HEK293T (cell line): ENCODE results near the gene TMEM60.

ENCODE experiments used
- CTCF ChIA-PET: fragments of 350-600 bp; formaldehyde crosslinking; extraction: SDS; loops from one replicate; lab custom pipeline; 2021; ENCODE audit warnings: antibody characterized with exemption, inconsistent platforms; lab: Yijun Ruan, JAX
- POLR2A ChIA-PET: fragments of 350-600 bp; formaldehyde crosslinking; extraction: SDS; loops from one replicate; lab custom pipeline; 2020; ENCODE audit warnings: antibody characterized with exemption, inconsistent platforms; lab: Yijun Ruan, JAX
- DNase-seq: peaks from one replicate; pipeline ENCODE4 v3.0.0; 2012; ENCODE audit warnings: mixed read lengths; ENCODE audit errors: extremely low spot score
- ARNT ChIP-seq: fragments of 450-650 bp; IDR thresholded peaks from 2 replicates; pipeline ENCODE4 v1.6.1; 2017; ENCODE audit warnings: mild to moderate bottlenecking
- BHLHE40 ChIP-seq: fragments of 450-650 bp; IDR thresholded peaks from 2 replicates; pipeline ENCODE4 v1.6.1; 2016; ENCODE audit warnings: mild to moderate bottlenecking, moderate library complexity, borderline replicate concordance
- CTBP1 ChIP-seq: fragments of 450-650 bp; IDR thresholded peaks from 2 replicates; pipeline ENCODE4 v1.6.1; 2016; ENCODE audit warnings: borderline replicate concordance
- ELF4 ChIP-seq: fragments of 450-650 bp; IDR thresholded peaks from 2 replicates; pipeline ENCODE4 v1.6.1; 2017; ENCODE audit warnings: antibody characterized with exemption
- FOXA1 ChIP-seq: fragments of 450-650 bp; IDR thresholded peaks from 2 replicates; pipeline ENCODE4 v1.6.1; 2016; ENCODE audit warnings: mild to moderate bottlenecking
- FOXK2 ChIP-seq: fragments of 450-650 bp; IDR thresholded peaks from 2 replicates; pipeline ENCODE4 v1.6.1; 2016; ENCODE audit warnings: mild to moderate bottlenecking
- FOXM1 ChIP-seq: fragments of 450-650 bp; IDR thresholded peaks from 2 replicates; pipeline ENCODE4 v1.6.1; 2017; ENCODE audit warnings: mild to moderate bottlenecking, borderline replicate concordance
- HDGF ChIP-seq: fragments of 450-650 bp; IDR thresholded peaks from 2 replicates; pipeline ENCODE4 v1.6.1; 2017; ENCODE audit warnings: antibody characterized with exemption, borderline replicate concordance
- L3MBTL2 ChIP-seq: fragments of 450-650 bp; conservative IDR thresholded peaks from 2 replicates; pipeline ENCODE4 v1.6.1; 2016; ENCODE audit warnings: mild to moderate bottlenecking
- LEF1 ChIP-seq: fragments of 450-650 bp; IDR thresholded peaks from 2 replicates; pipeline ENCODE4 v1.6.1; 2017; ENCODE audit warnings: mild to moderate bottlenecking, borderline replicate concordance
- NFRKB ChIP-seq: fragments of 450-650 bp; IDR thresholded peaks from 2 replicates; pipeline ENCODE4 v1.6.1; 2016; ENCODE audit warnings: mild to moderate bottlenecking, moderate library complexity
- PKNOX1 ChIP-seq: fragments of 450-650 bp; IDR thresholded peaks from 2 replicates; pipeline ENCODE4 v1.6.1; 2016
- SP1 ChIP-seq: fragments of 450-650 bp; IDR thresholded peaks from 2 replicates; pipeline ENCODE4 v1.6.1; 2017
- SUZ12 ChIP-seq: fragments of 450-650 bp; IDR thresholded peaks from 2 replicates; pipeline ENCODE4 v1.6.1; 2016; ENCODE audit warnings: mild to moderate bottlenecking
- TARDBP ChIP-seq: fragments of 450-650 bp; IDR thresholded peaks from 2 replicates; pipeline ENCODE4 v1.6.1; 2016
- ZNF384 ChIP-seq: fragments of 450-650 bp; IDR thresholded peaks from 2 replicates; pipeline ENCODE4 v1.6.1; 2016

TMEM60 gene, protein sequence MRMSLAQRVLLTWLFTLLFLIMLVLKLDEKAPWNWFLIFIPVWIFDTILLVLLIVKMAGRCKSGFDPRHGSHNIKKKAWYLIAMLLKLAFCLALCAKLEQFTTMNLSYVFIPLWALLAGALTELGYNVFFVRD

GRCh38 chr7:77798394-77799077 lies at the start of gene TMEM60, which contains the start of gene PHTF2:
TMEM60 (minus strand) TSS chr7:77798434; CDS start chr7:77794373, 4,061 bp downstream.
PHTF2 (plus strand) TSS chr7:77798773.
- TF ChIP-seq PKNOX1 (peak; percentile 100), L3MBTL2 (peak; percentile 57), ARNT (no peak), CTBP1 (peak; percentile 21; the same call in 1 of the 2 replicates), SUZ12 (no peak), SP1 (peak; percentile 91)
- DNase-seq, result peak; percentile 92
- ChIA-PET CTCF (no interaction called here), POLR2A (interaction anchor here (0.8 to 1.7 kb wide), 6 partner anchors 10 to 125 kb away, joined by 3 to 8 read pairs (median 5); partner anchors contain the start of gene RSBN1L)

GRCh38 chr7:77846317-77847092 lies 48.3 kb upstream of the TMEM60 start:
- no peak for TF ChIP-seq PKNOX1
- TF ChIP-seq L3MBTL2, result no peak
- TF ChIP-seq LEF1, result no peak
- TF ChIP-seq FOXK2, result no peak
- no peak for TF ChIP-seq SUZ12
- TF ChIP-seq HDGF, result no peak
- TF ChIP-seq FOXA1, result no peak
- TF ChIP-seq NFRKB, result no peak
- no peak for TF ChIP-seq CTBP1
- no peak for TF ChIP-seq TARDBP
- no peak for TF ChIP-seq BHLHE40
- TF ChIP-seq ZNF384, result no peak
- ChIA-PET POLR2A (no interaction called here), CTCF (interaction anchor here (1.1 kb wide), 1 partner anchor 195 kb away, joined by 3 read pairs; no protein-coding TSS in a partner anchor)
- no peak for DNase-seq

DNA sequence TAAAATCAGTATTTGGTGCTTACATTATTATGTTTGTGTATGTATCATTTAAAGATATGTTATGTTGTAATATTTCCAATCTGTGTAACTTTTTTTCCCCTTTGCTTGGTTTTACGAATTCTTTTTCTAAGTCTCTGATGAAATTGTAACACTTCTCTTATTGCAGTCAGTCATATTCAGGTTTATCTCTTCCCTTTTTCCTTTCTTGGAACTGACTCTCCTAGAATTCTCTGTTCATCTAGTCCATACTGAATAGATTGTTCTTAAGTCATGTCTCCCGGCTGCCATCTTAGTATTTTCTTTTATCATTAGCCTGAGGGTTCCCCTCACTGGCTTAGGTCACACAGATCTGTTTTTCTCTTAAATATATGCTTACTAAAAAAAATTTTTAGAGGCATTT lies 45.0 kb upstream of the TMEM60 start:
- TF ChIP-seq ZNF384 (no peak), FOXA1 (no peak)
- POLR2A ChIA-PET, result no interaction called here
- CTCF ChIA-PET, result interaction anchor here (0.6 kb wide), 1 partner anchor 30 kb away, joined by 3 read pairs; no protein-coding TSS in a partner anchor
- DNase-seq, result no peak

GRCh38 chr7:77839919-77840318 lies 41.7 kb upstream of the TMEM60 start:
- TF ChIP-seq ELF4 (no peak), FOXK2 (no peak), FOXA1 (no peak), PKNOX1 (no peak), SUZ12 (no peak), FOXM1 (no peak), CTBP1 (no peak), LEF1 (no peak), HDGF (no peak), ARNT (no peak), BHLHE40 (no peak)
- ChIA-PET CTCF (no interaction called here), POLR2A (interaction anchor here (1.0 kb wide), 1 partner anchor 17 kb away, joined by 3 read pairs; no protein-coding TSS in a partner anchor)
- no peak for DNase-seq

DNA sequence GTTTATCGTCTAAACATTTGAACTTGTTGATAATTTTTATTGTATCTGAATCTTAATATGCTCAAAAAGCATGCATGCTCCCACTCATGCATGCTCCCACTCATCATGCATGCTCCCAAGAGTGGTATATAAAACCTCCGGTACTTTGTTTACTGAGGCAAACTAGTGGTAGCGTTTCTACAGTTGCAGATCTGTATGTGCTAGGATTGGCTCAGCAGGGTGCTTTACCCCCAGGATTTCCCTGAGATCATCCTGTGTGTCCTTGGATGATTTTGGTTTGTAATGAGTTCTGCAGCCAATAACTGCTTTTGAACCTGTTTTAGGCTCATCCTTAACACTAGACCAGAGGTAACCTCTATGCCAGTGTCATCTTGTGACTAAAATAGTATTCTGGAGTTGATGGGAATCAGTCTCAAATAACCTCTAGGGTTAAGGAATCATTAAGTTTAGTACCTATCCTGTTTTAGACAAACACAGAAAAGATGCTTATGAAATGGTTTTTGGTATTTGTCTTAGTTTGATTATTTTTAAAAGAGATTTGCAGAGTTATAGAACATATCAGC lies 40.8 kb upstream of the TMEM60 start:
- DNase-seq, result peak; percentile 9
- ChIA-PET CTCF (no interaction called here), POLR2A (interaction anchor here (1.0 kb wide), 1 partner anchor 18 kb away, joined by 3 read pairs; no protein-coding TSS in a partner anchor)
- TF ChIP-seq NFRKB (no peak), FOXA1 (no peak), ARNT (no peak), FOXM1 (no peak), PKNOX1 (no peak), SUZ12 (no peak), ZNF384 (no peak), SP1 (no peak), HDGF (no peak), FOXK2 (no peak), L3MBTL2 (no peak), CTBP1 (no peak), BHLHE40 (no peak), ELF4 (no peak), LEF1 (no peak), TARDBP (no peak)
